ENCODE results near the gene TMEM259.

The TMEM259 gene

GRCh38 chr19:988510-988909 is 32.4 kb downstream of the TMEM259 start:
- no peak for TF ChIP-seq CTCF (conservative IDR thresholded peaks at IDR 0.05; ENCODE audit: low read depth)
- POLR2A ChIA-PET (ENCODE audit: low non-redundant PET), result no interaction called here
- peak overlapping the region; percentile 25; the same call in 1 of the 2 replicates for H3K27ac ChIP-seq
- DNase-seq (ENCODE audit: low spot score), result no peak
- CTCF ChIA-PET, result interaction anchor here (0.5 to 0.6 kb wide), 2 partner anchors 187 to 210 kb away, joined by 3 read pairs; no protein-coding TSS in a partner anchor

GRCh38 chr19:988081-988480 is 32.8 kb downstream of the TMEM259 start:
- ChIA-PET POLR2A (ENCODE audit: low non-redundant PET) (interaction anchor here (0.7 kb wide), 1 partner anchor 64 kb away, joined by 4 read pairs; no protein-coding TSS in a partner anchor), CTCF (interaction anchor here (0.5 kb wide), 1 partner anchor 209 kb away, joined by 3 read pairs; no protein-coding TSS in a partner anchor)
- peak overlapping the region; percentile 25; the same call in 1 of the 2 replicates for H3K27ac ChIP-seq
- TF ChIP-seq CTCF (conservative IDR thresholded peaks at IDR 0.05; ENCODE audit: low read depth), result no peak
- DNase-seq (ENCODE audit: low spot score), result no peak

- H3K27ac ChIP-seq, result peak overlapping the region; percentile 81
- no peak for DNase-seq (ENCODE audit: low spot score)
- no peak for TF ChIP-seq CTCF (conservative IDR thresholded peaks at IDR 0.05; ENCODE audit: low read depth)
- ChIA-PET POLR2A (ENCODE audit: low non-redundant PET) (no interaction called here), CTCF (interaction anchor here (0.6 kb wide), 1 partner anchor 528 kb away, joined by 3 read pairs; no protein-coding TSS in a partner anchor)
These were observed 34.8 kb downstream of the TMEM259 start for GRCh38 chr19:986083-986482.

- TF ChIP-seq CTCF (conservative IDR thresholded peaks at IDR 0.05; ENCODE audit: low read depth), result no peak
- POLR2A ChIA-PET (ENCODE audit: low non-redundant PET), result interaction anchor here (0.7 to 1.7 kb wide), 3 partner anchors 20 to 61 kb away, joined by 3 to 9 read pairs (median 3); partner anchors contain the start of gene CNN2
- CTCF ChIA-PET, result interaction anchor here (0.6 to 2.4 kb wide), 4 partner anchors 61 to 208 kb away, joined by 3 to 8 read pairs (median 4); no protein-coding TSS in a partner anchor
These were observed 36.6 kb downstream of the TMEM259 start, which contains the start of gene WDR18 for GRCh38 chr19:984165-984967. Gene WDR18, plus strand, starts transcription at chr19:984345. Its CDS starts 9 bp downstream, at chr19:984354.

GRCh38 chr19:982567-983170 is 38.3 kb downstream of the TMEM259 start:
- ChIA-PET POLR2A (ENCODE audit: low non-redundant PET) (no interaction called here), CTCF (interaction anchor here (0.8 to 1.3 kb wide), 6 partner anchors 13 to 63 kb away, joined by 3 to 6 read pairs (median 4); no protein-coding TSS in a partner anchor)
- peak; percentile 89 for DNase-seq (ENCODE audit: low spot score)
- peak overlapping the region; percentile 81 for H3K27ac ChIP-seq
- TF ChIP-seq CTCF (conservative IDR thresholded peaks at IDR 0.05; ENCODE audit: low read depth), result peak; percentile 93

More at GRCh38 chr19:984165-984967, 36.6 kb downstream of the TMEM259 start, which contains the start of gene WDR18:
- peak; percentile 97 for DNase-seq (ENCODE audit: low spot score)
- H3K27ac ChIP-seq, result peak within 1 kb of the TSS; percentile 81

Data from RWPE1 (cell line).